Measurements from ENCODE around the gene WNK2.

WNK2 gene

DNA sequence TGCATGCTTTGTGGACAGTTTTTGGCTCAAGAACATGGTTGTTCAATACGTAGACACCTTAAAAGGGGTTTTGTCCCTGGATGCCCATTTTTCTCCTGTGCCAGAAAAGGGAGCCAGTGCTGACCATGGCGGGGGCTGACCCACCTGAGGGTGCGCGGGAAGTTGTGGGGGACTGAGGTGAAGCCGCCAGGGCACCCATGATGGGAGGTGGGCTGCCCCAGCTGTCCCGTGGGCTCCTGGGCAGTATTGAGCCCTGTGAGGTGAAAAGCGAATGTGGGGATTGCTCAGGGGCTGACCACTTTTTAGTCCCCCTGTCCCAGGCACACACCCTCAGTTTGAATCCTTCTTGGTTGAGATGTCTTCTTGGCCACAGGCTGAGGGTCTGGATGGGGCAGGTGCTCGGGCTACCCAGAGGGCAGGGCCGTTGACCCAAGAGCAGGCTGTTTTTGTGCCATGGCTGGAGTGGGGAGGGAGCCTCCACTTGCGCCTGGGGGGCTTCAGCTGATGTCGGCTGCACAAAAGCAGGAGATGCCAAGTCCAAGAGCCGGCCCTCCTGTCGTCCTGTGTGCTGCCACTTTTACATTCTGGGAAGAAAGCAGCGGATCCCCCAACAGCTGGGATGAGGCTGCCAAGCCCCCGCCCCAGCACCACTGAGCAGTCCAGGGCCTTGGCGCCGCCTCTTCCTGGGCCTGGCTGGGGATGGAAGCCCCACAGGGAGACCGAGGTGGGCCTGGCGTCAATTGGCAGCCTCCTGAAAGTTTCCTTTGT is 120.1 kb downstream of the WNK2 start:
- no peak for DNase-seq (ENCODE audit: low read depth)

DNA sequence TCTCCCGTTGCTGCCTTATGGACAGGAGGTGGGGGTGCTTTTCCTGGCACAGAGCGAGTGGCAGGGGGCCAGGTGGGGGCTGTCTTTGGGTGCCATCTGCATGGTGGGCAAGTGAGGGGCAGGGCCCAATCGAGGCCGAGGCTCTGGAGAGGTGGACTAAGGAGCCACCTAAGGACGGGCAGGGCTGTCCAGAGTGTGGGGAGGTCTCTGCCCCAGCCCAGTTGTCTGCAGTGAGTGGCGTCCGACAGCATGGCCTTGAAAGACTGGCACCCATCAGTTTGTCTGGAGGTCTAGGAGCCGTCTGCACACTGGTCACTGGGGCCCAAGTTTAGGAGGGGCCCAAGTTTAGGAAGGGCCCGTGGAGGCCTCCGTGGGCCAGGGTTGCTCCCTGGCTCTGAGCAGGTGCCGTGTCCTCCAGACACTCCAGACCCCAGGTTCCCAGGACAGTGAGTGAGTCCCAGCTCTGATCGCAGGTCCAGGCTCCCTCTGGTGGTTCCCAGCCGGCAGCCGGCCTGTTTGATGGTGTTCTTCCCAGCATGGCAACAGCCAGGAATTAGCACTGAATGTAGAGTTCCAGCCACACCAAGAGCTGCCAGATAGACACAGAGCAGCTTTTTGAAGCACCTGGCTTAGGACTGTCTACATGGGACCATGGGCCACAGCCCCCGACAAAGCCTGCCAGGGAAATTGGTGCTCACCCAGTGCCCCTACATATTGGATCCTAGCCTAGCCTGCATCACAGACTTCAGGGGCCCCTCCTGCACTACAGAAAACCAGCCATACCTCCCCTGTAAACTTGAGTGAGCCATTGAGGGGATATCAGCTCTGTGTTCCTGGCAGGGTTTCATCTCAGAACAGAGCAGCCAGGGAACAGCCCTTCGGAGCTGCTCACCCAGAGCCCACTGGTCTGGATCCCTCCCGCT is 120.9 kb downstream of the WNK2 start:
- H3K4me3 ChIP-seq (ENCODE audit: control insufficient read depth, low read depth, low read length), result no peak overlapping the region
- TF ChIP-seq, protein P1, sequence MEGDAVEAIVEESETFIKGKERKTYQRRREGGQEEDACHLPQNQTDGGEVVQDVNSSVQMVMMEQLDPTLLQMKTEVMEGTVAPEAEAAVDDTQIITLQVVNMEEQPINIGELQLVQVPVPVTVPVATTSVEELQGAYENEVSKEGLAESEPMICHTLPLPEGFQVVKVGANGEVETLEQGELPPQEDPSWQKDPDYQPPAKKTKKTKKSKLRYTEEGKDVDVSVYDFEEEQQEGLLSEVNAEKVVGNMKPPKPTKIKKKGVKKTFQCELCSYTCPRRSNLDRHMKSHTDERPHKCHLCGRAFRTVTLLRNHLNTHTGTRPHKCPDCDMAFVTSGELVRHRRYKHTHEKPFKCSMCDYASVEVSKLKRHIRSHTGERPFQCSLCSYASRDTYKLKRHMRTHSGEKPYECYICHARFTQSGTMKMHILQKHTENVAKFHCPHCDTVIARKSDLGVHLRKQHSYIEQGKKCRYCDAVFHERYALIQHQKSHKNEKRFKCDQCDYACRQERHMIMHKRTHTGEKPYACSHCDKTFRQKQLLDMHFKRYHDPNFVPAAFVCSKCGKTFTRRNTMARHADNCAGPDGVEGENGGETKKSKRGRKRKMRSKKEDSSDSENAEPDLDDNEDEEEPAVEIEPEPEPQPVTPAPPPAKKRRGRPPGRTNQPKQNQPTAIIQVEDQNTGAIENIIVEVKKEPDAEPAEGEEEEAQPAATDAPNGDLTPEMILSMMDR (IDR thresholded peaks at IDR 0.05; ENCODE audit: control insufficient read depth, insufficient read depth, low read depth, low read length, missing control alignments), result peak; percentile 87
- peak; percentile 5 for DNase-seq (ENCODE audit: low read depth)

More for the DNA sequence above, 120.1 kb downstream of the WNK2 start:
- TF ChIP-seq, protein P1 (IDR thresholded peaks at IDR 0.05; ENCODE audit: control insufficient read depth, insufficient read depth, low read depth, low read length, missing control alignments), result no peak
- no peak overlapping the region for H3K4me3 ChIP-seq (ENCODE audit: control insufficient read depth, low read depth, low read length)

DNA sequence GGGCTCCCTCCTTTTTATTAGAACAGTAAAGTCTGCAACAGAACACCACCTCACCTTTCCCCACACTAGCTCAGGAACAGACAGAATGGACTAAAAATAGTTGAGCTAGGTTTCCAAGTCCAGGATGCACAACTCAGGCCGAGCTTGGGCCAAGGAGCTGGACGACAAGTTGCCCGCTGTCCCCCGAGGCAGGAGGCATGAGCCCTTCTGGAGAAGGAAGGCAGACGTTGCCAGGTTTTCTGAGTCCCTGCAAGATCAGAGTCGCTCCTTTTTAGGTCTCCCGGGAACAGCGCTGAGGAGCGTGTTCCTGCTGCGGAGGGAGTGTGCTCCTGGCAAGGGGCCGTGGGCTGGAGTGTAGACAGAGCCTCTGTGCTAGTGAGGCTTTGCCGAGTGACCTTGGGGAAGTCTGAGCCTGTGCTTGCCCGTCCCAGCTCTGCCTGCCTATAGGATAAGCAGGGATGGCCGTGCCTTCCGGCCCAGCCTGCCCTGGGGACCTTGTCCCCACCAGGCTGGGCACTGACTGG is 121.6 kb downstream of the WNK2 start:
- TF ChIP-seq, protein P1 (IDR thresholded peaks at IDR 0.05; ENCODE audit: control insufficient read depth, insufficient read depth, low read depth, low read length, missing control alignments), result no peak
- H3K4me3 ChIP-seq (ENCODE audit: control insufficient read depth, low read depth, low read length), result no peak overlapping the region
- no peak for DNase-seq (ENCODE audit: low read depth)

DNA sequence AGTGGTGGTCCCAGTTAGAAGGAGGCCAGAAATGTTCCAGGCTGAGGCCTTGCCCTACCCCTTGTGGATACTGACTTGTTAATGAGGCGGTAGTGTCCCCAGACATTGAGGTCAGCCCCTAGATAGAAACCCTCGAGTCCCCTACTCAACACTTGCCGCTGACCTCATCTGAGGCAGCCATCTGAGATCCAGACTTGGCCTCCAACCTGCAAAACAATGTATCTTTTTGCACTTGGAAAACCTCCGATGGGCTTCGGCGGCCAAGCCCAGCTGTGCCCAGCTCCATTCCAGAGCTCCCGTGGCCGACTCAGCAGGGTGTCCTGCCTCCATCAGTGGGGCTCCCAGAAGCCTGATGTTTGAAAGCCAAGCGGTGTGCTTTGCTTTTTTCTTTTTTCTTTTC is 122.1 kb downstream of the WNK2 start:
- no peak overlapping the region for H3K4me3 ChIP-seq (ENCODE audit: control insufficient read depth, low read depth, low read length)
- DNase-seq (ENCODE audit: low read depth), result no peak
- TF ChIP-seq, protein P1 (IDR thresholded peaks at IDR 0.05; ENCODE audit: control insufficient read depth, insufficient read depth, low read depth, low read length, missing control alignments), result no peak

DNA sequence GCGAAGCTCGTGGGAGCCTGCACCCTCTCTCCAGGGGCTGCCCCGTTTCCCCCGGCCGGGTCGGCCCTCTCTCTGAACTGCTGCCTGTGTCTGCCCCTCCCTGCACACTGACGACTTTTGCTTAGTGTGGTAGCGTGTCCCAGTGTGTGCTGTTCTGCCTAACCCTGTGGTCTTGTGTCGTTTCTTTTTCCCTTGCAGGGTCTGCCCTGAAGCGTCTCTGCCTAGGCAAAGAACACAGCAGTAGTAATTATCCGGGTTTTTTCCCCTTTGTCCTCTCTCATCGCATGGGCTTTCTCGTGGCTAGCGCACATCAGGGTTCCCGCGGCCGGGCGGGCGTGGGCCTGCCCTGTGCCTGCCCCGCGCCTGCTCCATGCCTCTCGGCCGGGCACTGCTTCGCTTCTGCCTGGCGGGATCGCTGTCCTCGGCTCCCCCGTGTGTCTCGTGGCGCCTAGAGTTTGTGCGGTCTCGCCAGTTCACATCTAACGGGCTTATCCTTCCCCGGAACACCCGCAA is 122.7 kb downstream of the WNK2 start:
- TF ChIP-seq, protein P1 (IDR thresholded peaks at IDR 0.05; ENCODE audit: control insufficient read depth, insufficient read depth, low read depth, low read length, missing control alignments), result no peak
- DNase-seq (ENCODE audit: low read depth), result no peak
- no peak overlapping the region for H3K4me3 ChIP-seq (ENCODE audit: control insufficient read depth, low read depth, low read length)

DNA sequence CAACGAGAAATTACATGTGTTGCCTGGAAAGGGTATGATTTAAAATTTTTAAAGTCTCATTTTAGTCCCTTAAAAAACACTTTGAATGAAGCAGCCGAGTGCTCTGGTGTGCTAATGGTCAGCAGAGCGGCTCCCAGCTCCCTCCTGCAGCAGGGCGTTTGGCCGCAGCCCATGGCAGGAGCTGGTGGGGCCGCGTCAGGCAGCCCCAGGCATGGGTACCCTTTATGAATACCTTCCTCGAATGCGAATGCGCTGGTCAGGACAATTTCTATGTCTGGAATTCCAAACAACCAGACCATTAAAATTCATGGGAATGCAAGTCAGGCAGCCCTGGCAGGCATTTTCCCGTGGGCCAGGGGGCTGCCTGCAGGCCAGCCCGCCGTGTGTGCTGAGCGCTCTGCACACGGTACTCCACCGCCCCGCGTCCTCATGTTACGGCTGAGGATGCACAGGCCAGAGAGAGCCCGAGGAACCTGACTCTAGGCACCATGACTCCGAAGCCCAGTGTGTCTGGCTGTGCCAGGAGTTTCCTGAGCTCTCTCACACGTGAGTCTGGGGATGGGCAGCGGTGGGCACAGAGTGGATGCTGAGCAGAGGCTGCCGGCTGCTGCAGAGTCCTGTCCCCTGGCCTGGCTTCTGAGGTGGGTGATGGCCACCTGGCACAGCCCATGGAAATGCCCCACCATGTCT is 123.7 kb downstream of the WNK2 start:
- no peak for DNase-seq (ENCODE audit: low read depth)
- TF ChIP-seq, protein P1 (IDR thresholded peaks at IDR 0.05; ENCODE audit: control insufficient read depth, insufficient read depth, low read depth, low read length, missing control alignments), result no peak
- no peak overlapping the region for H3K4me3 ChIP-seq (ENCODE audit: control insufficient read depth, low read depth, low read length)

Data from AG09309 (cell line).